HepG2 (cell line): ENCODE measurements around the gene EHD1. TPM values are rescaled to one million over a fixed set of nuclear protein-coding genes. Genes with fewer than 3 reads are reported as not detected.
A peak's percentile ranks its signal among the peaks of the same experiment; 100 is the strongest.

Source experiments
- ATAC-seq: fragments of 200-7000 bp; cut with Tn5 transposase; 3 replicates; pipeline ENCODE4 v1.9.1; 2020; ENCODE audit warnings: mild to moderate bottlenecking, moderate library complexity
- BruUV-seq: library from RNA; stranded (reverse); fragments of 400-500 nt; replicated peaks from 2 replicates; lab custom pipeline; 2021; lab: Mats Ljungman, UMichigan
- CTCF ChIA-PET: fragments of 300-600 bp; formaldehyde crosslinking; extraction: SDS; loops from one replicate; lab custom pipeline; 2021; ENCODE audit warnings: low total read pairs, inconsistent platforms, low intra/inter-chr PET ratio; lab: Yijun Ruan, JAX
- POLR2A ChIA-PET: fragments of 350-600 bp; sonication (Branson Sonifier 250); formaldehyde crosslinking; loops from one replicate; lab custom pipeline; 2020; ENCODE audit warnings: antibody characterized with exemption, inconsistent platforms; lab: Yijun Ruan, JAX
- DNase-seq: peaks from one replicate; pipeline ENCODE4 v3.0.0-alpha.2; 2015; ENCODE audit warnings: low spot score
- FAIRE-seq: peaks from 3 replicates; lab custom pipeline; 2011; peaks lifted over from hg19 to GRCh38; lab: Jason Lieb, UNC
- H2AFZ ChIP-seq: one replicate; pipeline ENCODE4 v1.6.1; 2011; ENCODE audit warnings: low read length, inconsistent platforms
- H3K27ac ChIP-seq: fragments of 300-600 bp; 3 replicates; pipeline ENCODE4 v1.8.0; 2011; ENCODE audit warnings: mixed run types, mild to moderate bottlenecking, mixed read lengths, low read length, inconsistent platforms; ENCODE audit not compliant: insufficient read depth; ENCODE audit errors: extremely low read length
- H3K27me3 ChIP-seq, 2 experiments: fragments of 200-600 bp in 1 of 2; 2 replicates in 1 of 2; 3 replicates in 1 of 2; pipeline versions ENCODE4 v1.6.0 to v1.8.0; 2011; ENCODE audit warnings: low read length in 2 of 2, mild to moderate bottlenecking in 2 of 2, moderate library complexity in 2 of 2, inconsistent platforms in 1 of 2; ENCODE audit not compliant: insufficient read depth in 2 of 2, control insufficient read depth in 1 of 2
- H3K36me3 ChIP-seq, 2 experiments: fragments of 200-600 bp in 1 of 2; replicated peaks in 1 of 2; 2 replicates in 1 of 2; 3 replicates in 1 of 2; pipeline versions ENCODE4 v1.5.1 to v1.8.0; 2011; ENCODE audit warnings: low read length in 2 of 2, inconsistent platforms in 1 of 2; ENCODE audit not compliant: insufficient read depth in 2 of 2, control insufficient read depth in 1 of 2
- H3K4me1 ChIP-seq: 2 replicates; pipeline ENCODE4 v1.5.1; 2012; ENCODE audit warnings: low read length, inconsistent platforms; ENCODE audit not compliant: insufficient read depth
- H3K4me2 ChIP-seq: 2 replicates; pipeline ENCODE4 v1.6.0; 2011; ENCODE audit warnings: low read depth, low read length, inconsistent platforms
- H3K4me3 ChIP-seq, 3 experiments: fragments of 200-600 bp in 1 of 3; sonication (generic), shearing (Covaris generic) in 1 of 3; replicated peaks in 1 of 3; 2 replicates each; pipeline ENCODE4 v1.5.1; 2011 to 2016; ENCODE audit warnings: low read length in 3 of 3, inconsistent platforms in 2 of 3, low read depth in 2 of 3, mild to moderate bottlenecking in 2 of 3, control low read depth in 1 of 3, mixed read lengths in 1 of 3; ENCODE audit not compliant: insufficient read depth in 1 of 3
- H3K79me2 ChIP-seq: one replicate; pipeline ENCODE4 v1.6.1; 2011; ENCODE audit warnings: low read length, inconsistent platforms; ENCODE audit not compliant: insufficient read depth
- H3K9ac ChIP-seq: 2 replicates; pipeline ENCODE4 v1.6.0; 2011; ENCODE audit warnings: mild to moderate bottlenecking, low read depth, low read length, inconsistent platforms; ENCODE audit not compliant: insufficient read depth
- H3K9me3 ChIP-seq: 2 replicates; pipeline ENCODE4 v1.5.1; 2012; ENCODE audit warnings: mild to moderate bottlenecking, low read length
- H4K20me1 ChIP-seq: 2 replicates; pipeline ENCODE4 v1.6.0; 2011; ENCODE audit warnings: inconsistent platforms, mild to moderate bottlenecking, low read length, moderate library complexity; ENCODE audit not compliant: insufficient read depth
- CREB3 ChIP-seq: sonication (generic); formaldehyde crosslinking; IDR thresholded peaks from 2 replicates; pipeline ENCODE4 v1.5.0; 2020; ENCODE audit warnings: missing genetic modification reagents
- FOXJ3 ChIP-seq: sonication (generic); formaldehyde crosslinking; IDR thresholded peaks from 2 replicates; pipeline ENCODE4 v1.4.0; 2020; ENCODE audit warnings: missing genetic modification reagents, mild to moderate bottlenecking, borderline replicate concordance
- GABPB1 ChIP-seq: IDR thresholded peaks from 2 replicates; pipeline ENCODE4 v1.6.1; 2016; ENCODE audit warnings: mild to moderate bottlenecking, missing genetic modification reagents, moderate library complexity, missing compliant biosample characterization
- HCFC1 ChIP-seq: fragments of 150-350 bp; IDR thresholded peaks from 2 replicates; pipeline ENCODE4 v1.6.1; 2014; ENCODE audit warnings: low read depth, low read length
- HNF4A ChIP-seq: sonication (generic); formaldehyde crosslinking; IDR thresholded peaks from 2 replicates; pipeline ENCODE4 v1.4.0; 2020; ENCODE audit warnings: missing genetic modification reagents
- NR2F6 ChIP-seq, 2 experiments: IDR thresholded peaks; 2 replicates each; pipeline ENCODE4 v1.6.1; 2016; ENCODE audit warnings: antibody characterized with exemption in 1 of 2, mild to moderate bottlenecking in 1 of 2
- SAFB2 ChIP-seq: sonication (generic); formaldehyde crosslinking; IDR thresholded peaks from 2 replicates; pipeline ENCODE4 v1.5.1; 2020; ENCODE audit warnings: missing genetic modification reagents, low read depth, mild to moderate bottlenecking, borderline replicate concordance
- SALL1 ChIP-seq: sonication (generic); formaldehyde crosslinking; IDR thresholded peaks from 2 replicates; pipeline ENCODE4 v1.8.0; 2022; ENCODE audit warnings: mild to moderate bottlenecking, missing genetic modification reagents
- THAP11 ChIP-seq: IDR thresholded peaks from 2 replicates; pipeline ENCODE4 v1.6.1; 2016; ENCODE audit warnings: missing biosample characterization, missing genetic modification reagents
- YY1 ChIP-seq: IDR thresholded peaks from 2 replicates; pipeline ENCODE4 v1.6.1; 2011; ENCODE audit warnings: low read length, low read depth, moderate library complexity, mild to moderate bottlenecking; ENCODE audit not compliant: insufficient read depth, insufficient replicate concordance
- ZBTB38 ChIP-seq: sonication (generic); formaldehyde crosslinking; IDR thresholded peaks from 2 replicates; pipeline ENCODE4 v1.5.1; 2020; ENCODE audit warnings: mild to moderate bottlenecking, missing genetic modification reagents
- ZFY ChIP-seq: sonication (generic); formaldehyde crosslinking; IDR thresholded peaks from 2 replicates; pipeline ENCODE4 v1.4.0; 2020; ENCODE audit warnings: missing genetic modification reagents
- ZMYM4 ChIP-seq: sonication (generic); formaldehyde crosslinking; IDR thresholded peaks from 2 replicates; pipeline ENCODE4 v1.8.1; 2023; ENCODE audit warnings: mild to moderate bottlenecking, missing genetic modification reagents
- ZNF263 ChIP-seq: sonication (generic); formaldehyde crosslinking; IDR thresholded peaks from 2 replicates; pipeline ENCODE4 v1.4.0; 2020; ENCODE audit warnings: missing genetic modification reagents
- ZNF563 ChIP-seq: sonication (generic); formaldehyde crosslinking; IDR thresholded peaks from 2 replicates; pipeline ENCODE4 v1.8.0; 2022; ENCODE audit warnings: mild to moderate bottlenecking, moderate library complexity, missing genetic modification reagents
- ZNF616 ChIP-seq: sonication (generic); formaldehyde crosslinking; IDR thresholded peaks from 2 replicates; pipeline ENCODE4 v1.5.0; 2020; ENCODE audit warnings: low read depth, mild to moderate bottlenecking, missing genetic modification reagents
- ZNF687 ChIP-seq: sonication (generic); formaldehyde crosslinking; IDR thresholded peaks from 2 replicates; pipeline ENCODE4 v1.5.1; 2020; ENCODE audit warnings: mild to moderate bottlenecking, missing genetic modification reagents, moderate library complexity
- ZNF740 ChIP-seq: sonication (generic); formaldehyde crosslinking; IDR thresholded peaks from 2 replicates; pipeline ENCODE4 v1.4.0; 2020; ENCODE audit warnings: missing genetic modification reagents
- ZNF816 ChIP-seq: sonication (generic); formaldehyde crosslinking; IDR thresholded peaks from 2 replicates; pipeline ENCODE4 v1.8.0; 2022; ENCODE audit warnings: missing genetic modification reagents, mild to moderate bottlenecking, borderline replicate concordance
- WGBS: methylation state at CpG from one replicate; pipeline ENCODE4 v1.1.6; 2017; ENCODE audit warnings: low lambda C conversion rate; 5-methylcytosine and 5-hydroxymethylcytosine counted together
- in situ Hi-C: cut with HindIII; loops from 2 replicates; pipeline ENCODE4 v1.10.0; 2017; ENCODE audit warnings: low pct_unique_long_range_greater_than_20kb; ENCODE audit not compliant: extremely low pct_ligation_motif_present
- intact Hi-C: fragments of 100-400 bp; cut with micrococcal nuclease; formaldehyde crosslinking; loops from one replicate; pipeline ENCODE4 v1.10.0; 2022; ENCODE audit not compliant: unreplicated experiment
- polyA plus RNA-seq, 8 experiments: library from polyadenylated mRNA; depleted of rRNA in 3 of 8; stranded (reverse) in 7 of 8; unstranded in 1 of 8; fragments of >200 nt; fragmentation: Illumina TruSeq in 4 of 8; extraction: Trizol in 4 of 8; gene quantifications; 2 replicates each; pipeline versions ENCODE4 v1.2.1 to v1.2.3, GENCODE V29; 2011 to 2016; ENCODE audit warnings: low read depth in 4 of 8, missing spikeins in 1 of 8, mixed read lengths in 1 of 8; ENCODE audit not compliant: insufficient read depth in 1 of 8
- total RNA-seq, 5 experiments: library from RNA; depleted of rRNA; stranded (reverse); fragments of >200 nt; fragmentation: Illumina TruSeq; extraction: Trizol; gene quantifications; 2 replicates each; pipeline ENCODE4 v1.2.3, GENCODE V29; 2016; ENCODE audit warnings: low read depth in 1 of 5

EHD1 gene
- total and polyA plus RNA-seq, 2 of the 13 experiments (the other 11 are each of a cell fraction or from before 2014, with no cell fraction given) = 23.6 to 26.6 TPM

GRCh38 chr11:64841592-64842365 is 36.6 kb downstream of the EHD1 start:
- ChIA-PET POLR2A (interaction anchor here (1.2 to 1.4 kb wide), 2 partner anchors 63 to 172 kb away, joined by 5 to 6 read pairs; partner anchors contain the start of gene ARL2), CTCF (no interaction called here)
- Histone ChIP-seq H3K27ac (no peak overlapping the region), H3K27me3 (no peaks in the 10 kb centered on the region; a peak in 2 of 5 replicates), H2AFZ (no peak overlapping the region), H3K36me3 (no peaks in the 10 kb centered on the region), H3K9me3 (no peaks in the 10 kb centered on the region), H3K4me2 (peak overlapping the region; percentile 99; the same call in 1 of the 2 replicates), H3K9ac (no peak overlapping the region; the same call in 1 of the 2 replicates), H3K4me1 (peaks cover 46% of the 10 kb centered on the region), H3K79me2 (no peaks in the 10 kb centered on the region), H3K4me3 (no peak overlapping the region), H4K20me1 (no peaks in the 10 kb centered on the region)
- no TSS peak for BruUV-seq
- intact Hi-C loops = loop anchor here (10.0 kb wide), 1 partner anchor 57 kb away; no protein-coding TSS in a partner anchor
- FAIRE-seq (no peak), ATAC-seq (no peak), DNase-seq (no peak)
- WGBS = 78% methylated on average over 7 of the region's 15 CpGs
- in situ Hi-C loops = loop anchor here (5.0 kb wide), 1 partner anchor 39 kb away; the partner anchor contains the start of gene MAP4K2
- TF ChIP-seq GABPB1 (CRISPR knock-in tag) = peak; percentile 64
- 0 out of 2 replicates have a peak, but pooled peaks have one; percentile 9 for TF ChIP-seq ZNF563 (CRISPR knock-in tag)
- peak; percentile 31; the same call in 1 of the 2 replicates for TF ChIP-seq ZNF687 (CRISPR knock-in tag)
- 0 out of 2 replicates have a peak, but pooled peaks have one; percentile 11 for TF ChIP-seq ZMYM4 (CRISPR knock-in tag)
- TF ChIP-seq ZNF263 (CRISPR knock-in tag) = peak; percentile 71
- no peak for TF ChIP-seq ZNF816 (CRISPR knock-in tag)
- TF ChIP-seq ZNF616 = 0 out of 2 replicates have a peak, but pooled peaks have one; percentile 4
- TF ChIP-seq THAP11 (CRISPR knock-in tag) = peak; percentile 96
- TF ChIP-seq ZBTB38 (CRISPR knock-in tag) = peak; percentile 92
- TF ChIP-seq HNF4A (CRISPR knock-in tag) = peak; percentile 44; the same call in 1 of the 2 replicates
- peak; percentile 53; the same call in 1 of the 2 replicates for TF ChIP-seq SALL1 (CRISPR knock-in tag)
- peak; percentile 37; the same call in 1 of the 2 replicates for TF ChIP-seq ZFY
- TF ChIP-seq FOXJ3 = no peak
- TF ChIP-seq CREB3 (CRISPR knock-in tag) = no peak
- no peak for TF ChIP-seq SAFB2 (CRISPR knock-in tag)
- peak; percentile 57 for TF ChIP-seq HCFC1
- TF ChIP-seq ZNF740 (CRISPR knock-in tag) = no peak
- 0 out of 2 replicates have a peak, but pooled peaks have one; percentile 25 for TF ChIP-seq NR2F6 (IDR thresholded peaks at IDR 0.05)
- TF ChIP-seq NR2F6 (CRISPR knock-in tag; IDR thresholded peaks at IDR 0.05) = 0 out of 2 replicates have a peak, but pooled peaks have one; percentile 21
- peak; percentile 48 for TF ChIP-seq YY1
